ENCODE results near the gene EPDR1. TPM values are rescaled to one million over a fixed set of nuclear protein-coding genes. Genes with fewer than 3 reads are reported as not detected.

The EPDR1 gene
- total and polyA plus RNA-seq, 2 of the 4 experiments (the other 2 are of a cell fraction): under 0.01 to 0.09 TPM

DNA sequence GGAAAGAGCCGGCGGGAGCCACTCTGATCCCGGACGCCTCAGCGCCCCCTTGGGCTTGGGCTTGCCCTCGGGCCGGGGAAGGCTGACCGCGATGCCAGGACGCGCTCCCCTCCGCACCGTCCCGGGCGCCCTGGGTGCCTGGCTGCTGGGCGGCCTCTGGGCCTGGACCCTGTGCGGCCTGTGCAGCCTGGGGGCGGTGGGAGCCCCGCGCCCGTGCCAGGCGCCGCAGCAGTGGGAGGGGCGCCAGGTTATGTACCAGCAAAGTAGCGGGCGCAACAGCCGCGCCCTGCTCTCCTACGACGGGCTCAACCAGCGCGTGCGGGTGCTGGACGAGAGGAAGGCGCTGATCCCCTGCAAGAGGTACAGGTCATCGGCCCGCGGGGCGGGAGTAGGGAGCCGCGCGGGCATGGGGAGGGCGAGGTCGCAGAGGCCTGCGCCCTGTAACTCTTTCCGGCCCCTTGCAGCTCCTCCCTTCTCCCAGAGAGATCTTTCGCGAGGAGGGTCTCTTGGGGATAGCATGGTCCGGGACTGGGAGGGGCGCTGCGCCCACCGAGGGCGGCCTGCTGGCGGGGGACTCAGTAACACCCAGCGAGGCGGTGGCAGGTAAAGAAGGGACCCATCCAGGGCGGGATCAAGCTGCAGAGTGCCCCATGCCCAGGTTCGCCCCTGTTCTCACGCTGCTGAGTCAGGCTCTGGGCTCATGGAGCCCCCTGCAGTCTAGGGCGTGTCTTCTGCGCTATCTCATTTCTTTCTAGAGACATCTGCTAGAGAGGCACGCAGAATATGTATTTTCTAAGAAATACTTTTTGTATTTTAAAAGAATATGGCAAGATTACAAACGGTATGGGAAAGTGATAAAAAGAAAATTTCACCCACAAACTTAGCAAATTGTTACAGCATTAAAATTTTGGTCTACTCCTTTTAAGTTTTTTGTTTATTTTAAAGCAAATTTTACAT, 687 bp downstream of the EPDR1 start:
- 3% methylated on average over 20 of the region's 63 CpGs; no CpG with 5 or more reads in 1 of the 2 experiments for WGBS, 2 experiments (ENCODE audit: extremely low coverage in 2 of 2, insufficient read length in 1 of 2)
- H3K9me1 ChIP-seq (ENCODE audit: insufficient read depth, low read length): no peaks in the 10 kb centered on the region
- no peak overlapping the region for H2AK9ac ChIP-seq (replicated peaks; ENCODE audit: low read depth, low read length, poor library complexity)
- no peaks in the 10 kb centered on the region for H3K4me1 ChIP-seq (ENCODE audit: control insufficient read depth, insufficient read depth, low read length)
- H4K5ac ChIP-seq (ENCODE audit: low read depth, low read length): no peak overlapping the region
- peaks cover 1% of the 10 kb centered on the region; the same call in 1 of the 2 replicates for H3K27me3 ChIP-seq (ENCODE audit: control insufficient read depth, insufficient read depth, low read length)
- no peak overlapping the region; the same call in 1 of the 2 replicates for H3K4me2 ChIP-seq (ENCODE audit: low read depth, low read length)
- no peak overlapping the region for H3K9ac ChIP-seq (ENCODE audit: low read depth, low read length)
- TF ChIP-seq FOS (IDR thresholded peaks at IDR 0.05; ENCODE audit: low read depth, low read length) (no peak), CHD1 (IDR thresholded peaks at IDR 0.05; ENCODE audit: low read depth, low read length) (no peak), CEBPB (IDR thresholded peaks at IDR 0.05; ENCODE audit: low read depth, low read length) (no peak), SMC3 (IDR thresholded peaks at IDR 0.05; ENCODE audit: low read depth, low read length) (no peak), POLR2A (IDR thresholded peaks at IDR 0.05; ENCODE audit: low read depth, low read length) (no peak), MXI1 (IDR thresholded peaks at IDR 0.05; ENCODE audit: borderline replicate concordance, low read depth, low read length) (no peak), MAFK (IDR thresholded peaks at IDR 0.05; ENCODE audit: low read depth, low read length) (no peak), NFE2L2 (IDR thresholded peaks at IDR 0.05; ENCODE audit: low read depth, low read length) (no peak), MAZ (IDR thresholded peaks at IDR 0.05; ENCODE audit: borderline replicate concordance, low read depth, low read length) (no peak)
- TF ChIP-seq, protein P1, sequence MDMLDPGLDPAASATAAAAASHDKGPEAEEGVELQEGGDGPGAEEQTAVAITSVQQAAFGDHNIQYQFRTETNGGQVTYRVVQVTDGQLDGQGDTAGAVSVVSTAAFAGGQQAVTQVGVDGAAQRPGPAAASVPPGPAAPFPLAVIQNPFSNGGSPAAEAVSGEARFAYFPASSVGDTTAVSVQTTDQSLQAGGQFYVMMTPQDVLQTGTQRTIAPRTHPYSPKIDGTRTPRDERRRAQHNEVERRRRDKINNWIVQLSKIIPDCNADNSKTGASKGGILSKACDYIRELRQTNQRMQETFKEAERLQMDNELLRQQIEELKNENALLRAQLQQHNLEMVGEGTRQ (IDR thresholded peaks at IDR 0.05; ENCODE audit: low read depth, low read length): no peak
- H4K91ac ChIP-seq (ENCODE audit: insufficient read depth, low read depth, low read length): no peak overlapping the region
- ChIA-PET POLR2A (ENCODE audit: unreplicated experiment) (no interaction called here), CTCF (no interaction called here)
- H3K79me1 ChIP-seq (ENCODE audit: low read depth in 1 of 2, low read length in 2 of 2): no peaks in the 10 kb centered on the region
- dilution Hi-C loops (cut with HindIII; ENCODE audit: low sequenced_read_pairs, unreplicated experiment): no loop called here
- intact Hi-C loops (cut with micrococcal nuclease): no loop called here
- no peak for DNase-seq
- in situ Hi-C loops (cut with MboI; ENCODE audit: low sequenced_read_pairs): no loop called here
- no peak overlapping the region for H4K8ac ChIP-seq (ENCODE audit: low read depth in 2 of 2, low read length in 2 of 2)
- no peaks in the 10 kb centered on the region for H3K36me3 ChIP-seq (ENCODE audit: control insufficient read depth, insufficient read depth, low read length)
- no peak overlapping the region for H3K14ac ChIP-seq (replicated peaks; ENCODE audit: low read depth, low read length)
- peak overlapping the region; percentile 58 for H2AFZ ChIP-seq (replicated peaks; ENCODE audit: low read length, poor library complexity)
- no peak for ATAC-seq (ENCODE audit: low read depth)
- H3K56ac ChIP-seq (ENCODE audit: extremely low read depth, insufficient read depth, low read length): no peak overlapping the region
- H2BK120ac ChIP-seq (ENCODE audit: low read depth, low read length): no peak overlapping the region
- H4K20me1 ChIP-seq (ENCODE audit: insufficient read depth, low read length): no peaks in the 10 kb centered on the region
- H3K27ac ChIP-seq (ENCODE audit: insufficient read depth, low read length): no peak overlapping the region
- H2BK5ac ChIP-seq (ENCODE audit: low read depth, low read length, poor library complexity, severe bottlenecking): no peak overlapping the region
- H2BK20ac ChIP-seq (ENCODE audit: low read depth, low read length): no peak overlapping the region
- H3K23ac ChIP-seq (ENCODE audit: low read depth, low read length): no peak overlapping the region
- no peak overlapping the region for H2BK15ac ChIP-seq (ENCODE audit: low read depth, low read length)
- no peaks in the 10 kb centered on the region for H3K9me3 ChIP-seq (ENCODE audit: control insufficient read depth, insufficient read depth, low read length)
- H3K4ac ChIP-seq (ENCODE audit: low read depth, low read length): no peak overlapping the region
- no peak overlapping the region for H2AK5ac ChIP-seq (ENCODE audit: low read depth, low read length)
- H3K4me3 ChIP-seq (ENCODE audit: insufficient read depth, low read depth, low read length): no peak overlapping the region
- no peak overlapping the region for H3K18ac ChIP-seq (ENCODE audit: low read depth, low read length)
- BruUV-seq (replicated peaks): no TSS peak
